Endodermal cell (in vitro differentiated cells): Measurements from ENCODE around the gene TPST1. TPM values are rescaled to one million over a fixed set of nuclear protein-coding genes. Genes with fewer than 3 reads are reported as not detected.

Source experiments
- DNase-seq: peaks from one replicate; pipeline ENCODE4 v3.0.0-alpha.2; 2017
- H3K27ac ChIP-seq: 2 replicates; pipeline ENCODE4 v1.5.1; 2013; ENCODE audit warnings: mild to moderate bottlenecking, low read depth, low read length, moderate library complexity
- H3K27me3 ChIP-seq: 2 replicates; pipeline ENCODE4 v1.6.1; 2013; ENCODE audit warnings: mild to moderate bottlenecking, low read length, moderate library complexity; ENCODE audit not compliant: insufficient read depth, control insufficient read depth, poor library complexity, severe bottlenecking
- H3K36me3 ChIP-seq: 2 replicates; pipeline ENCODE4 v1.7.0; 2013; ENCODE audit warnings: mild to moderate bottlenecking, low read length, moderate library complexity; ENCODE audit not compliant: control insufficient read depth, insufficient read depth
- H3K4me1 ChIP-seq: one replicate; pipeline ENCODE4 v1.7.0; 2013; ENCODE audit warnings: low read length; ENCODE audit not compliant: control insufficient read depth, insufficient read depth
- H3K4me3 ChIP-seq: 2 replicates; pipeline ENCODE4 v1.5.1; 2013; ENCODE audit warnings: mild to moderate bottlenecking, low read length, moderate library complexity
- H3K9ac ChIP-seq: 2 replicates; pipeline ENCODE4 v1.6.1; 2013; ENCODE audit warnings: mild to moderate bottlenecking, low read length, moderate library complexity; ENCODE audit not compliant: poor library complexity, severe bottlenecking; ENCODE audit errors: extremely low read depth
- H3K9me3 ChIP-seq: 2 replicates; pipeline ENCODE4 v1.6.1; 2013; ENCODE audit warnings: mild to moderate bottlenecking, low read length, moderate library complexity; ENCODE audit not compliant: control insufficient read depth
- H3K27ac Mint-ChIP-seq: 2 replicates; pipeline ENCODE4 v1.8.0; 2020; ENCODE audit warnings: mixed read lengths
- H3K27me3 Mint-ChIP-seq: 2 replicates; pipeline ENCODE4 v1.8.0; 2021; ENCODE audit warnings: mild to moderate bottlenecking, mixed read lengths; ENCODE audit not compliant: insufficient read depth
- H3K36me3 Mint-ChIP-seq: 2 replicates; pipeline ENCODE4 v1.8.0; 2020; ENCODE audit warnings: low read depth, mixed read lengths
- H3K4me1 Mint-ChIP-seq: 2 replicates; pipeline ENCODE4 v1.8.0; 2020; ENCODE audit warnings: mixed read lengths
- H3K4me3 Mint-ChIP-seq: 2 replicates; pipeline ENCODE4 v1.8.0; 2020; ENCODE audit warnings: mild to moderate bottlenecking, moderate library complexity, mixed read lengths
- H3K9me3 Mint-ChIP-seq: 2 replicates; pipeline ENCODE4 v1.8.0; 2020; ENCODE audit warnings: mild to moderate bottlenecking, mixed read lengths
- WGBS, 2 experiments: methylation state at CpG; one replicate each; pipeline versions ENCODE4 v1.1.5 to v1.1.7; 2013; ENCODE audit warnings: missing lambda C conversion rate in 2 of 2, mixed read lengths in 1 of 2; ENCODE audit not compliant: insufficient coverage in 1 of 2, insufficient read length in 1 of 2; 5-methylcytosine and 5-hydroxymethylcytosine counted together
- total RNA-seq, 2 donors: library from RNA; stranded (reverse); fragmentation: NEBNext Ultra II Directional in 1 of 2; extraction: Animal tissue kit (Norgen Biotek cat#: 25700) in 1 of 2; gene quantifications; 2 replicates in 1 of 2; 3 replicates in 1 of 2; pipeline ENCODE4 v1.2.1, GENCODE V29; 2021
- TF ChIP-seq, protein P1 (sequence below): fragments of 200-600 bp; sonication (generic); conservative IDR thresholded peaks from 2 replicates; pipeline ENCODE4 v1.5.0; 2021; ENCODE audit warnings: antibody characterized with exemption, mild to moderate bottlenecking

The TPST1 gene
- total RNA-seq, 2 donors from 2014 or later, result 38.3 to 43.8 TPM

GRCh38 chr7:66403564-66403963, 198.4 kb downstream of the TPST1 start:
- H3K4me1 ChIP-seq, result no peaks in the 10 kb centered on the region
- Mint-ChIP-seq H3K4me1 (no peaks in the 10 kb centered on the region), H3K9me3 (peaks cover 12% of the 10 kb centered on the region), H3K27me3 (no peaks in the 10 kb centered on the region), H3K4me3 (no peak overlapping the region), H3K36me3 (peaks cover 48% of the 10 kb centered on the region), H3K27ac (no peak overlapping the region)
- H3K4me3 ChIP-seq, result no peak overlapping the region
- no peak for DNase-seq
- no peak overlapping the region for H3K9ac ChIP-seq
- no peaks in the 10 kb centered on the region for H3K27me3 ChIP-seq
- no peaks in the 10 kb centered on the region for H3K9me3 ChIP-seq
- TF ChIP-seq, protein P1, sequence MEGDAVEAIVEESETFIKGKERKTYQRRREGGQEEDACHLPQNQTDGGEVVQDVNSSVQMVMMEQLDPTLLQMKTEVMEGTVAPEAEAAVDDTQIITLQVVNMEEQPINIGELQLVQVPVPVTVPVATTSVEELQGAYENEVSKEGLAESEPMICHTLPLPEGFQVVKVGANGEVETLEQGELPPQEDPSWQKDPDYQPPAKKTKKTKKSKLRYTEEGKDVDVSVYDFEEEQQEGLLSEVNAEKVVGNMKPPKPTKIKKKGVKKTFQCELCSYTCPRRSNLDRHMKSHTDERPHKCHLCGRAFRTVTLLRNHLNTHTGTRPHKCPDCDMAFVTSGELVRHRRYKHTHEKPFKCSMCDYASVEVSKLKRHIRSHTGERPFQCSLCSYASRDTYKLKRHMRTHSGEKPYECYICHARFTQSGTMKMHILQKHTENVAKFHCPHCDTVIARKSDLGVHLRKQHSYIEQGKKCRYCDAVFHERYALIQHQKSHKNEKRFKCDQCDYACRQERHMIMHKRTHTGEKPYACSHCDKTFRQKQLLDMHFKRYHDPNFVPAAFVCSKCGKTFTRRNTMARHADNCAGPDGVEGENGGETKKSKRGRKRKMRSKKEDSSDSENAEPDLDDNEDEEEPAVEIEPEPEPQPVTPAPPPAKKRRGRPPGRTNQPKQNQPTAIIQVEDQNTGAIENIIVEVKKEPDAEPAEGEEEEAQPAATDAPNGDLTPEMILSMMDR, result no peak
- WGBS, 2 experiments, result 98% methylated on average over 4 of the region's 4 CpGs; no CpG with 5 or more reads in 1 of the 2 experiments
- H3K36me3 ChIP-seq, result no peaks in the 10 kb centered on the region
- H3K27ac ChIP-seq, result no peak overlapping the region

DNA sequence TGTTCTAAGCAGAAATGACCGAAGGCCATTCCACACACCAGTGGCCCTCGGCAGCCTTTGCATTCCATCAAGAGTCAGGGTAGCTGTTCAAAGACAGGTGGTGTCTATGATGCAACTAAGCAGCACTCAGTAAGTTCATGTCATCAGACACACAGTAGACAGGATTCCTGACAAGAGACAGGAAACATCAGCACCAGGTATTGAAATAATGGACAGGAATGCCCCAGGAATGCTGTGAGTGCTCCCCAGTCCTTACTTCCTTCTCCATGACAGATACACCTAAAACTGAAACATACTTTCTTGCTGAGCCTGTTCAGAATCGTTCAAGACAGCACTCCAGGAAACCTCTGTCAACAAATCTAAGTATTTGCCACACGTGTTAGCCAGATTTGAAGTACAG, 204.4 kb downstream of the TPST1 start:
- no peak overlapping the region for H3K27ac ChIP-seq
- no peaks in the 10 kb centered on the region for H3K27me3 ChIP-seq
- TF ChIP-seq, protein P1, result no peak
- H3K27me3 Mint-ChIP-seq, result peaks cover 9% of the 10 kb centered on the region
- DNase-seq, result no peak
- no peak overlapping the region for H3K4me3 Mint-ChIP-seq
- 87 to 94% methylated on average over 4 of the region's 4 CpGs for WGBS, 2 experiments
- no peak overlapping the region for H3K4me3 ChIP-seq
- peaks cover 2% of the 10 kb centered on the region for H3K4me1 Mint-ChIP-seq
- H3K9me3 Mint-ChIP-seq, result peaks cover 8% of the 10 kb centered on the region
- peaks cover 34% of the 10 kb centered on the region for H3K36me3 Mint-ChIP-seq
- no peaks in the 10 kb centered on the region for H3K36me3 ChIP-seq
- no peak overlapping the region for H3K9ac ChIP-seq
- no peak overlapping the region for H3K27ac Mint-ChIP-seq
- H3K4me1 ChIP-seq, result no peaks in the 10 kb centered on the region
- H3K9me3 ChIP-seq, result peaks cover 5% of the 10 kb centered on the region

Other genes with a start within 250 kb of the TPST1 start
- gene GUSB, start 223.1 kb upstream of the TPST1 start, total RNA-seq, result 10 to 100 TPM; 54.5 to 60.6 TPM
- 10 to 100 TPM; 37.8 to 47.9 TPM for gene ASL, start 129.5 kb upstream of the TPST1 start, total RNA-seq
- 10 to 100 TPM; 25.9 to 27.8 TPM for gene CRCP, start 90.5 kb upstream of the TPST1 start, total RNA-seq